Chondrocyte (in vitro differentiated cells): ENCODE measurements around the gene CPT1B. TPM values are rescaled to one million over a fixed set of nuclear protein-coding genes. Genes with fewer than 3 reads are reported as not detected.

Source experiments
- DNase-seq: peaks from one replicate; pipeline ENCODE4 v3.0.0; 2021; ENCODE audit warnings: mixed read lengths, low spot score
- H3K27ac Mint-ChIP-seq: one replicate; pipeline ENCODE4 v1.8.0; 2021; ENCODE audit warnings: mild to moderate bottlenecking, moderate library complexity, mixed read lengths; ENCODE audit not compliant: unreplicated experiment
- H3K27me3 Mint-ChIP-seq: 2 replicates; pipeline ENCODE4 v1.8.0; 2021; ENCODE audit warnings: low read depth, mixed read lengths
- H3K36me3 Mint-ChIP-seq: 2 replicates; pipeline ENCODE4 v1.8.0; 2021; ENCODE audit warnings: low read depth, mixed read lengths
- H3K4me1 Mint-ChIP-seq: 2 replicates; pipeline ENCODE4 v1.8.0; 2021; ENCODE audit warnings: low read depth, mild to moderate bottlenecking, mixed read lengths
- H3K4me3 Mint-ChIP-seq: one replicate; pipeline ENCODE4 v1.8.0; 2021; ENCODE audit warnings: mild to moderate bottlenecking, moderate library complexity, mixed read lengths; ENCODE audit not compliant: unreplicated experiment
- H3K9me3 Mint-ChIP-seq: 2 replicates; pipeline ENCODE4 v1.8.0; 2021; ENCODE audit warnings: low read depth, mixed read lengths
- total RNA-seq: library from RNA; stranded (reverse); gene quantifications from 3 replicates; pipeline ENCODE4 v1.2.1, GENCODE V29; 2021
- TF ChIP-seq, protein P1 (sequence below): fragments of 200-600 bp; sonication (generic); IDR thresholded peaks from 2 replicates; pipeline ENCODE4 v1.5.0; 2021; ENCODE audit warnings: antibody characterized with exemption, mild to moderate bottlenecking, moderate library complexity

Gene CPT1B
- total RNA-seq, 1 donor from 2014 or later: 33.9 TPM

DNA sequence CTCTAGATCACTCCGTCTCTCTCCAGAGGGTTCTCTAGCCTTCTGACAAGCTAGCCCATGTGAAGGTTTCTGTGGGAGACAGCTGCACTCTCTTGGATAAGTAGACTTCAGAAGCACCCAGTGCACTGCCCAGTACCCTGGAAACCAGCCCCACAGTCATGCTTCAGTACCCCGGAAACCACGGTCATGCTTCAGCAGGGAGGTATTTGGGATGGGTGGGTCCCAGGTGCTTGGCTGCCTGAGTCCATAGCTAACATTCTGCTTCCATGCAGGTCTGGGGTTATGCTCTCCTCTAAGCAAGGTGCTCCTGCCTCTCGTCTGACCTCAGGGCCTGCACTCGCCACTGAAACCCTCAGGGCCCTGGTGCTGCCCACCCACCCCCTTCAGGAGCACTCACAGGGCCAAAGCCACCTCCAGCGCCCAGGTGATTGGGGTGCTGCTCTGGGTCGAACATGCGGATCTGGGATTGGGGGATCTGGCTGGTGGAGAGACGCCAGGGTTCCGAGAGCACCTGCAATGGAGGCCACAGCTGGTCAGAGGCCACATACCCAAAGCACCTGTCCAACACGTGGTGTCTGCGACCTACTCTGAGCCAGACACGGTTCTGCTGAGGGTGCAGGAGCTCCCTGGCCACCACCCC, 8.2 kb downstream of the CPT1B start:
- TF ChIP-seq, protein P1, sequence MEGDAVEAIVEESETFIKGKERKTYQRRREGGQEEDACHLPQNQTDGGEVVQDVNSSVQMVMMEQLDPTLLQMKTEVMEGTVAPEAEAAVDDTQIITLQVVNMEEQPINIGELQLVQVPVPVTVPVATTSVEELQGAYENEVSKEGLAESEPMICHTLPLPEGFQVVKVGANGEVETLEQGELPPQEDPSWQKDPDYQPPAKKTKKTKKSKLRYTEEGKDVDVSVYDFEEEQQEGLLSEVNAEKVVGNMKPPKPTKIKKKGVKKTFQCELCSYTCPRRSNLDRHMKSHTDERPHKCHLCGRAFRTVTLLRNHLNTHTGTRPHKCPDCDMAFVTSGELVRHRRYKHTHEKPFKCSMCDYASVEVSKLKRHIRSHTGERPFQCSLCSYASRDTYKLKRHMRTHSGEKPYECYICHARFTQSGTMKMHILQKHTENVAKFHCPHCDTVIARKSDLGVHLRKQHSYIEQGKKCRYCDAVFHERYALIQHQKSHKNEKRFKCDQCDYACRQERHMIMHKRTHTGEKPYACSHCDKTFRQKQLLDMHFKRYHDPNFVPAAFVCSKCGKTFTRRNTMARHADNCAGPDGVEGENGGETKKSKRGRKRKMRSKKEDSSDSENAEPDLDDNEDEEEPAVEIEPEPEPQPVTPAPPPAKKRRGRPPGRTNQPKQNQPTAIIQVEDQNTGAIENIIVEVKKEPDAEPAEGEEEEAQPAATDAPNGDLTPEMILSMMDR: no peak
- H3K4me3 Mint-ChIP-seq: no peak overlapping the region
- DNase-seq: no peak
- H3K27ac Mint-ChIP-seq: no peak overlapping the region
- no peaks in the 10 kb centered on the region for H3K4me1 Mint-ChIP-seq
- no peaks in the 10 kb centered on the region for H3K9me3 Mint-ChIP-seq
- H3K27me3 Mint-ChIP-seq: no peaks in the 10 kb centered on the region
- peaks cover 20% of the 10 kb centered on the region for H3K36me3 Mint-ChIP-seq

DNA sequence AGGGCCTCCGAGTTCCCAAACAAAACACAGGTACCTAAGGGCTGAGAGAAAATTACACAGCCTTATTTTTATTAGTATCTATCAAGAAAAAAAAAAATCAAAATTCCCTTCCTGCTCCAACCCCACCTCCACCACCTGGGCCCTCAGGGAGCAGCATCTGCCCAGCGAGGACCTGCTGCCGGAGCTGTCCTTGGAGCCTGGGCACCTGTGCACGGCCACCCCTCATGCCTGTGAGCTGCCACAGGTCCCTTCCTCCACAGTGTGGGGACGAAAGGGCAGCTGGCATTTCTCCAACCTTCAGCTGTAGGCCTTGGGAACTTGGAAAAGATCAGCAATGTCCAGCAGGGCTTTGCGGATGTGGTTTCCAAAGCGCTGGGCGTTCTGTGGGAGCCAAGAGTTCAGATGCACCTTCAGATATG, 9.2 kb downstream of the CPT1B start:
- TF ChIP-seq, protein P1: no peak
- H3K27me3 Mint-ChIP-seq: no peaks in the 10 kb centered on the region
- H3K27ac Mint-ChIP-seq: no peak overlapping the region
- DNase-seq: no peak
- no peaks in the 10 kb centered on the region for H3K9me3 Mint-ChIP-seq
- no peak overlapping the region for H3K4me3 Mint-ChIP-seq
- H3K4me1 Mint-ChIP-seq: no peaks in the 10 kb centered on the region
- peaks cover 20% of the 10 kb centered on the region for H3K36me3 Mint-ChIP-seq

DNA sequence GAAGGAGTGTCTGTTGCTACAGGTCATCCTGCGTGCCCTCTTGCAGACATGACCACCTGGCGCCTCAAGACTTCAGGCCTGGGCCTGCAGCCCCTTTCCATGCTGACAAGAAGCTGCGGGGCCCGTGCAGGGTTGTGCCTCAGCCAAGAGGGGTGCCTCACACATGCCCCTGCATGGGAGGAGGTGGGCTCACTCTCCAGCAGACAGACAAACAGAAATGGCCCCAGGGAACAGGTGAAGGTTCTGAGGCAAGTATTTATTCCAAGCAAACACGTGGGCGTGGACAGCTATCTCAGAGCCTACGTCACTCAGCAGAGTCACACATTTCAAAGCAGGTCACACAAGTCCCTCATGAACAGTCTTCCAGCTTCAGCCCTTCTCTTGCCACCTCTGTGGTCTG, 9.6 kb downstream of the CPT1B start:
- no peak overlapping the region for H3K4me3 Mint-ChIP-seq
- H3K27me3 Mint-ChIP-seq: no peaks in the 10 kb centered on the region
- H3K27ac Mint-ChIP-seq: no peak overlapping the region
- peaks cover 20% of the 10 kb centered on the region for H3K36me3 Mint-ChIP-seq
- DNase-seq: no peak
- peaks cover 3% of the 10 kb centered on the region for H3K4me1 Mint-ChIP-seq
- H3K9me3 Mint-ChIP-seq: no peaks in the 10 kb centered on the region
- TF ChIP-seq, protein P1: no peak

DNA sequence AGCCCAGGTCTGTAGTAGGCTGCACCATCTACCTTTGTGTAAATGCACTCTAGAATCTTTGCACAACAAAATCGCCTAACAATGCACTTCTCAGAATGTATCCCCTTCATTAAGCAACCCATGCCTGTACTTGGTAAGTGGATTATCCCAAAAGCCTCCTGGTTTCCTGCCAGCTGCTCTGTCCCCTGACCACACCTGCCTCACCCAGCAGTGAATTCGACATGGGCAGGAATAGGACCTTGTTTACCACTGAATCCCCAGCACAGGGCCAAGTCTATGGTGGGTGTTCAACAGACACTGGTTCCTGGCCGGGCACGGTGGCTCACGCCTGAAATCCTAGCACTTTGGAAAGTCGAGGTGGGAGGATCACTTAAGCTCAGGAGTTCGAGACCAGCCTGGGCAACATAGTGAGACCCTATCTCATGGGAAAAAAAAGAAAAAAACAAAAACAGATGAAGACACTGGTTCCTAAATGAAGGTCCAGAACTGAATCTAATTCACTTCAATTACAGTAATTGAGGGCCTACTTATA, 10.4 kb downstream of the CPT1B start:
- no peak for DNase-seq
- TF ChIP-seq, protein P1: no peak
- no peaks in the 10 kb centered on the region for H3K27me3 Mint-ChIP-seq
- no peaks in the 10 kb centered on the region for H3K9me3 Mint-ChIP-seq
- no peak overlapping the region for H3K4me3 Mint-ChIP-seq
- peaks cover 20% of the 10 kb centered on the region for H3K36me3 Mint-ChIP-seq
- H3K27ac Mint-ChIP-seq: no peak overlapping the region
- H3K4me1 Mint-ChIP-seq: peaks cover 11% of the 10 kb centered on the region

DNA sequence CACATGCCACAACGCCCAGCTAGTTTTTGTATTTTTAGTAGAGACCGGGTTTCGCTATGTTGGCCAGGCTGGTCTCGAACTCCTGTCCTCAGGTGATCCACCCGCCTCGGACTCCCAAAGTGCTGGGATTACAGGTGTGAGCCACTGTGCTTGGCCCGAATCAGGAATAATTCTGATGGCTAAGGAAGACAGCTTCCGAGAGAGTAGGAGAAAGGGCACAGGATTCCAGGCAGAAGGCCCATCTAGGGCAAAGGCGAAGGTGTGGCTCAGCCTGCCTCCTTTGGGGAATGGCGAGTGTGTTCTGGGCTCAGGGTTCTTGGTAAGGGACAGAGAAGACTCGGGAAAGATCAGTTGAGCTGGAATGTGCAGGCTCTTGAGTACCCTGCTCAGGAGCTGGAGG, 13.9 kb downstream of the CPT1B start:
- TF ChIP-seq, protein P1: no peak
- Mint-ChIP-seq H3K4me3 (no peak overlapping the region), H3K4me1 (peaks cover 16% of the 10 kb centered on the region), H3K27ac (no peak overlapping the region), H3K36me3 (peaks cover 9% of the 10 kb centered on the region), H3K27me3 (peaks cover 9% of the 10 kb centered on the region), H3K9me3 (no peaks in the 10 kb centered on the region)
- no peak for DNase-seq
